Activated CD4-positive, CD25-positive, alpha-beta regulatory T cell treated with anti-CD3 and anti-CD28 coated beads, Interleukin-2, amount 50 U/mL, for 24 hours (primary cell): ENCODE measurements around the gene ACMSD.
"Not testable (repeated sequence)": the region's sequence is repeated elsewhere in the genome, so short reads cannot be mapped to it uniquely, and the experiment has no call there.

Source experiments
- ATAC-seq, 2 donors: fragments of 150-1000 bp; cut with Tn5 transposase; one replicate each; pipeline ENCODE4 v1.10.0; 2021; ENCODE audit warnings: mild to moderate bottlenecking in 1 of 2, moderate library complexity in 1 of 2

The ACMSD gene

GRCh38 chr2:134838143-134838620, at the start of gene ACMSD:
Gene ACMSD (plus strand): TSS chr2:134838616. CDS start chr2:134838683, 67 bp downstream.
- no peak for ATAC-seq

GRCh38 chr2:134790487-134790886, 47.9 kb upstream of the ACMSD start:
- ATAC-seq = no peak

- ATAC-seq = no peak
Observed at GRCh38 chr2:134791616-134792015, 46.8 kb upstream of the ACMSD start.

- ATAC-seq = no peak
Observed at GRCh38 chr2:134792186-134792585, 46.2 kb upstream of the ACMSD start.

GRCh38 chr2:134795765-134796164, 42.7 kb upstream of the ACMSD start:
- ATAC-seq = no peak

- no peak for ATAC-seq
Observed at GRCh38 chr2:134796373-134796772, 42.0 kb upstream of the ACMSD start.

GRCh38 chr2:134799936-134800335, 38.5 kb upstream of the ACMSD start:
- no peak for ATAC-seq

- no peak for ATAC-seq
Observed at GRCh38 chr2:134800341-134800740, 38.1 kb upstream of the ACMSD start.

- ATAC-seq = not testable (repeated sequence)
Observed at GRCh38 chr2:134803609-134804405, 34.6 kb upstream of the ACMSD start.

DNA sequence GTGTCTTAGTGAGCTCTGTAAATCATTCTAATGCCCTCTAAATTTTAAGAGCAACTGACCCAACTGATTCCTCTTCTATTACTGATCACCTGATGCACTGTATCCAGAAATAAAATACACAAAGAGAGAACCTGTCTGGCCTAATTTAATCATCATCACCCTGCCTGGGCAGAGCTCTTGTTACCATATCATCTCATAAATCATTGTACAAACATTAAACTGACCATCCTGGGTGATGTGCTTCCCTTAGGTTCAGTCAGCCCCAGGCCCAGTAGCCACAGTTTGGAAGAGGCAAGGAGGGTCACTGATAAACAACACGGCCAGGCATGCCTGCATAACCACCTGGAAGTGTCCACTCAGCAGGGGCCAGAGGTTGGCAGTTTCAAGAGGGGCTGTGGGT, 22.7 kb upstream of the ACMSD start:
- ATAC-seq = no peak

GRCh38 chr2:134818321-134818720, 20.1 kb upstream of the ACMSD start:
- ATAC-seq = no peak

GRCh38 chr2:134819334-134819733, 19.1 kb upstream of the ACMSD start:
- no peak for ATAC-seq

- no peak for ATAC-seq
Observed at GRCh38 chr2:134823431-134823830, 15.0 kb upstream of the ACMSD start.

GRCh38 chr2:134823832-134824231, 14.6 kb upstream of the ACMSD start:
- ATAC-seq = no peak

DNA sequence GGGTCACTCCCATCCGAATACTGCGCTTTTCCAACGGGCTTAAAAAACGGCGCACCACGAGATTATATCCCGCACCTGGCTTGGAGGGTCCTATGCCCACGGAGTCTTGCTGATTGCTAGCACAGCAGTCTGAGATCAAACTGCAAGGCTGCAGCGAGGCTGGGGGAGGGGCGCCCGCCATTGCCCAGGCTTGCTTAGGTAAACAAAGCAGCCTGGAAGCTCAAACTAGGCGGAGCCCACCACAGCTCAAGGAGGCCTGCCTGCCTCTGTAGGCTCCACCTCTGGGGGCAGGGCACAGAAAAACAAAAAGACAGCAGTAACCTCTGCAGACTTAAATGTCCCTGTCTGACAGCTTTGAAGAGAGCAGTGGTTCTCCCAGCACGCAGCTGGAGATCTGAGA, 12.7 kb upstream of the ACMSD start:
- not testable (repeated sequence) for ATAC-seq

GRCh38 chr2:134835471-134835870, 2.9 kb upstream of the ACMSD start:
- no peak for ATAC-seq

- no peak for ATAC-seq
Observed at GRCh38 chr2:134836986-134837385, 1.4 kb upstream of the ACMSD start.

- no peak for ATAC-seq
Observed at GRCh38 chr2:134839649-134840048, 1.2 kb downstream of the ACMSD start.

GRCh38 chr2:134842930-134843490, 4.6 kb downstream of the ACMSD start:
- no peak for ATAC-seq

- no peak for ATAC-seq
Observed at GRCh38 chr2:134843968-134844367, 5.6 kb downstream of the ACMSD start.

GRCh38 chr2:134845028-134845427, 6.6 kb downstream of the ACMSD start:
- no peak for ATAC-seq

- no peak for ATAC-seq
Observed at GRCh38 chr2:134845719-134846118, 7.3 kb downstream of the ACMSD start.

GRCh38 chr2:134846213-134846612, 7.8 kb downstream of the ACMSD start:
- ATAC-seq = no peak

DNA sequence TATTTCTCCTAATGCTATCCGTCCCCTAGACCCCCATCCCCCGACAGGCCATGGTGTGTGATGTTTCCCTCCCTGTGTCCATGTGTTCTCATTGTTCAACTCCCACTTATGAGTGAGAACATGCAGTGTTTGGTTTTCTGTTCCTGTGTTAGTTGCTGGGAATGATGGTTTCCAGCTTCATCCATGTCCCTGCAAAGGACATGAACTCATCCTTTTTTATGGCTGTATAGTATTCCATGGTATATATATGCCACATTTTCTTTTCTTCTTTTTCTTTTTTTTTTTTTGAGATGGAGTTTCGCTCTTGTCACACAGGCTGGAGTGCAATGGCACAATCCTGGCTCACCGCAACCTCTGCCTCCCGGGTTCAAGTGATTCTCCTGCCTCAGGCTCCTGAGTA, 9.2 kb downstream of the ACMSD start:
- not testable (repeated sequence) for ATAC-seq
